ENCODE results near the gene COL6A2.

COL6A2 gene

GRCh38 chr21:46112725-46113215 lies 14.9 kb downstream of the COL6A2 start:
- no peak for DNase-seq

- DNase-seq, result no peak
These were observed 15.7 kb downstream of the COL6A2 start for GRCh38 chr21:46113497-46114176.

GRCh38 chr21:46114963-46115362 lies 17.1 kb downstream of the COL6A2 start:
- DNase-seq, result no peak

GRCh38 chr21:46115441-46116188 lies 17.7 kb downstream of the COL6A2 start:
- no peak for DNase-seq

GRCh38 chr21:46116189-46116775 lies 18.4 kb downstream of the COL6A2 start:
- no peak for DNase-seq

- no peak for DNase-seq
These were observed 19.1 kb downstream of the COL6A2 start for GRCh38 chr21:46116776-46117585.

GRCh38 chr21:46117586-46118315 lies 19.8 kb downstream of the COL6A2 start:
- DNase-seq, result no peak

GRCh38 chr21:46118316-46119143 lies 20.6 kb downstream of the COL6A2 start:
- no peak for DNase-seq

- no peak for DNase-seq
These were observed 21.3 kb downstream of the COL6A2 start for GRCh38 chr21:46119144-46119636.

- DNase-seq, result no peak
These were observed 21.8 kb downstream of the COL6A2 start for GRCh38 chr21:46119637-46120271.

GRCh38 chr21:46120301-46121285 lies 22.7 kb downstream of the COL6A2 start:
- no peak for DNase-seq

- no peak for DNase-seq
These were observed 23.6 kb downstream of the COL6A2 start for GRCh38 chr21:46121286-46122221.

GRCh38 chr21:46122237-46122671 lies 24.3 kb downstream of the COL6A2 start:
- DNase-seq, result no peak

- DNase-seq, result no peak
These were observed 25.1 kb downstream of the COL6A2 start for GRCh38 chr21:46122758-46123683.

- no peak for DNase-seq
These were observed 26.4 kb downstream of the COL6A2 start for GRCh38 chr21:46124083-46124925.

All from hypothalamus (tissue), 51 donors.